Endothelial cell of umbilical vein (primary cell): ENCODE results near the gene MUC13. TPM values are rescaled to one million over a fixed set of nuclear protein-coding genes. Genes with fewer than 3 reads are reported as not detected.

ENCODE experiments used
- BruUV-seq: library from RNA; stranded (reverse); fragments of 400-500 nt; replicated peaks from 2 replicates; lab custom pipeline; 2021; lab: Mats Ljungman, UMichigan
- CTCF ChIA-PET: fragments of 300-600, 350-600 bp; sonication (Branson Sonifier 250); formaldehyde crosslinking; loops from one replicate; lab custom pipeline; 2021; ENCODE audit warnings: antibody characterized with exemption, inconsistent platforms; lab: Charles Lee
- POLR2A ChIA-PET: fragments of 300-600, 350-600 bp; sonication (Branson Sonifier 250); formaldehyde crosslinking; loops from one replicate; lab custom pipeline; 2021; ENCODE audit warnings: antibody characterized with exemption, inconsistent platforms; lab: Charles Lee
- DNase-seq: peaks from one replicate; pipeline ENCODE4 v3.0.0-alpha.2; 2011; ENCODE audit warnings: low read depth, low spot score
- FAIRE-seq: peaks from 2 replicates; lab custom pipeline; 2011; peaks lifted over from hg19 to GRCh38; lab: Jason Lieb, UNC
- H2AFZ ChIP-seq: 2 replicates; pipeline ENCODE4 v1.6.0; 2012; ENCODE audit warnings: low read depth, low read length, control low read depth, inconsistent platforms
- H3K27ac ChIP-seq: 2 replicates; pipeline ENCODE4 v1.5.1; 2011; ENCODE audit warnings: low read depth, mild to moderate bottlenecking, control low read depth, low read length, moderate library complexity; ENCODE audit not compliant: insufficient read depth
- H3K27me3 ChIP-seq, 2 experiments: 2 replicates each; pipeline versions ENCODE4 v1.6.0 to v1.6.1; 2011; ENCODE audit warnings: low read length in 2 of 2, mixed read lengths in 1 of 2; ENCODE audit not compliant: control insufficient read depth in 2 of 2, insufficient read depth in 2 of 2
- H3K36me3 ChIP-seq, 2 experiments: 2 replicates in 1 of 2; 3 replicates in 1 of 2; pipeline ENCODE4 v1.5.1; 2011; ENCODE audit warnings: low read length in 2 of 2, mild to moderate bottlenecking in 1 of 2, moderate library complexity in 1 of 2; ENCODE audit not compliant: control insufficient read depth in 2 of 2, insufficient read depth in 2 of 2; ENCODE audit errors: extremely low read depth in 1 of 2
- H3K4me1 ChIP-seq: 3 replicates; pipeline ENCODE4 v1.5.1; 2011; ENCODE audit warnings: mild to moderate bottlenecking, low read length; ENCODE audit not compliant: control insufficient read depth, insufficient read depth; ENCODE audit errors: extremely low read depth
- H3K4me2 ChIP-seq: 2 replicates; pipeline ENCODE4 v1.6.1; 2011; ENCODE audit warnings: low read length, control low read depth, mixed read lengths; ENCODE audit not compliant: insufficient read depth
- H3K4me3 ChIP-seq, 3 experiments: fragments of 200-600 bp in 1 of 3; sonication (generic), shearing (Covaris generic) in 1 of 3; replicated peaks in 1 of 3; 2 replicates each; pipeline ENCODE4 v1.5.1; 2011 to 2016; ENCODE audit warnings: control low read depth in 3 of 3, low read length in 3 of 3, mild to moderate bottlenecking in 2 of 3, inconsistent platforms in 1 of 3, low read depth in 1 of 3, moderate library complexity in 1 of 3; ENCODE audit not compliant: insufficient read depth in 1 of 3
- H3K79me2 ChIP-seq: 2 replicates; pipeline ENCODE4 v1.6.0; 2012; ENCODE audit warnings: low read length, inconsistent platforms; ENCODE audit not compliant: control insufficient read depth, insufficient read depth
- H3K9ac ChIP-seq: replicated peaks from 2 replicates; pipeline ENCODE3; 2011; ENCODE audit warnings: low read length, control low read depth; ENCODE audit not compliant: insufficient read depth; ENCODE audit errors: extremely low read depth
- H3K9me1 ChIP-seq: replicated peaks from 3 replicates; pipeline ENCODE4 v1.6.0; 2011; ENCODE audit warnings: mild to moderate bottlenecking, low read length; ENCODE audit not compliant: control insufficient read depth, insufficient read depth; ENCODE audit errors: extremely low read depth
- H3K9me3 ChIP-seq: replicated peaks from 2 replicates; pipeline ENCODE4 v1.5.1; 2012; ENCODE audit warnings: low read length, inconsistent platforms; ENCODE audit not compliant: control insufficient read depth, insufficient read depth
- H4K20me1 ChIP-seq: replicated peaks from 2 replicates; pipeline ENCODE3; 2011; ENCODE audit warnings: mild to moderate bottlenecking, low read length; ENCODE audit not compliant: control insufficient read depth, insufficient read depth; ENCODE audit errors: extremely low read depth
- EZH2 ChIP-seq: IDR thresholded peaks from 2 replicates; pipeline ENCODE4 v1.6.1; 2012; ENCODE audit warnings: borderline replicate concordance, low read depth, mild to moderate bottlenecking, moderate library complexity, low read length, inconsistent platforms; ENCODE audit not compliant: severe bottlenecking
- FOS ChIP-seq: IDR thresholded peaks from 2 replicates; pipeline ENCODE4 v1.6.1; 2011; ENCODE audit warnings: mild to moderate bottlenecking, low read length, moderate library complexity, borderline replicate concordance; ENCODE audit not compliant: insufficient read depth
- GATA2 ChIP-seq: IDR thresholded peaks from 2 replicates; pipeline ENCODE4 v1.7.0; 2011; ENCODE audit warnings: low read depth, mild to moderate bottlenecking, moderate library complexity, mixed read lengths, low read length; ENCODE audit not compliant: insufficient read length, insufficient read depth
- JUN ChIP-seq: IDR thresholded peaks from 2 replicates; pipeline ENCODE4 v1.6.1; 2011; ENCODE audit warnings: borderline replicate concordance, low read depth; ENCODE audit not compliant: insufficient read length, insufficient read depth
- MYC ChIP-seq: IDR thresholded peaks from one replicate; pipeline ENCODE4 v1.6.1; 2011; ENCODE audit warnings: mild to moderate bottlenecking, low read depth, low read length
- POLR2A ChIP-seq: IDR thresholded peaks from 2 replicates; pipeline ENCODE4 v1.6.1; 2012; ENCODE audit warnings: low read depth, mild to moderate bottlenecking, control low read depth, low read length
- POLR2AphosphoS5 ChIP-seq: IDR thresholded peaks from 2 replicates; pipeline ENCODE4 v1.6.1; 2012; ENCODE audit warnings: low read depth, mild to moderate bottlenecking, control low read depth, low read length, moderate library complexity; ENCODE audit not compliant: insufficient read depth
- dilution Hi-C: fragments of 300-500 bp; cut with MboI; formaldehyde crosslinking; loops from one replicate; pipeline ENCODE4 v1.15.0; 2019; ENCODE audit warnings: low sequenced_read_pairs; ENCODE audit not compliant: extremely low pct_ligation_motif_present
- intact Hi-C: fragments of 100-400 bp; cut with micrococcal nuclease; formaldehyde crosslinking; loops from one replicate; pipeline ENCODE4 v1.10.0; 2022
- polyA plus RNA-seq, 4 experiments: library from polyadenylated mRNA; depleted of rRNA in 3 of 4; stranded (reverse) in 3 of 4; unstranded in 1 of 4; fragments of >200 nt; gene quantifications; 2 replicates each; pipeline versions ENCODE4 v1.2.1 to v1.2.3, GENCODE V29; 2011 to 2012; ENCODE audit warnings: missing spikeins in 1 of 4
- total RNA-seq: library from RNA; stranded (reverse); gene quantifications from 2 replicates; pipeline ENCODE4 v1.2.3, GENCODE V29; 2021
- TF ChIP-seq, protein P1 (sequence below), 2 donors: IDR thresholded peaks; 1 replicate in 1 of 2; 2 replicates in 1 of 2; pipeline ENCODE4 v1.5.1; 2011; ENCODE audit warnings: low read length in 2 of 2, mild to moderate bottlenecking in 2 of 2, moderate library complexity in 2 of 2, control low read depth in 1 of 2, inconsistent platforms in 1 of 2, low read depth in 1 of 2; ENCODE audit not compliant: insufficient read depth in 1 of 2; ENCODE audit errors: extremely low read depth in 1 of 2
- TF ChIP-seq, protein P2 (sequence below): IDR thresholded peaks from 2 replicates; pipeline ENCODE4 v1.6.1; 2011; ENCODE audit not compliant: insufficient read depth, insufficient read length

The MUC13 gene
- total and polyA plus RNA-seq, 2 donors (not counting 3 experiments of a cell fraction or from before 2014, with no cell fraction given), result not detected

DNA sequence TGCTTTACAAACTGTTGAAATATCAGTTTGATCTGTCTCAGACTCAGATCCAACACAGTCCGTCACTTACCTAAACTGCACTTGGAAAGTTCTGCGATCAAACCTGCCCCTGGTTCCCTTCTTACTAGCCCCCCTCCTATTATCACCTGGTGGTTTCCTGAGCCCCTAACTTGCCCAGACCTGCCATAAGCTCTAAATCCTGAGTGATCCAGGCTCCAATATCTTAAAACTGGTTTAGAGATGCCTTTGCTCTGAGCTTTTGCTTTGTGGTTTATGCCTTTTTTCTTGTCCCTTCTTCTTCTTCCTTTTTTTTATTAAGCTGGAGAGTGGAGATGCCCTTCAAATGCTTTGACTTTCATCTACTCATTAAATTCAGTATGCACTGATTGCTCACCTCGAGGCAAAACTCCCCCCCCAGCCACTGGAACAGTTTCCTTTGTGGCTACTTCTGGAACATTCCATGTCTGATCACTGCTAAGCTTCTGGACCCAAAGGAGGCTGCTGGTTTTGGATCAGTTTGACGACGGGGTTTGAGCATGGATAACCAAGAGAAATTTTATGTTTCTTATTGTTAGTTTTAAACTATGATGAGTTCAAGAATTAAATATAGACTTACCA, 43.9 kb downstream of the MUC13 start:
- BruUV-seq, result no TSS peak
- Histone ChIP-seq H3K4me3 (no peak overlapping the region), H3K4me1 (peaks cover 4% of the 10 kb centered on the region), H3K4me2 (no peak overlapping the region), H3K27ac (no peak overlapping the region), H3K27me3 (no peaks in the 10 kb centered on the region), H3K9me3 (no peaks in the 10 kb centered on the region), H4K20me1 (no peaks in the 10 kb centered on the region), H2AFZ (no peak overlapping the region), H3K9me1 (no peaks in the 10 kb centered on the region), H3K79me2 (peaks cover 4% of the 10 kb centered on the region), H3K9ac (no peak overlapping the region), H3K36me3 (no peaks in the 10 kb centered on the region)
- TF ChIP-seq GATA2 (no peak), FOS (no peak), POLR2AphosphoS5 (no peak), POLR2A (no peak), MYC (no peak), EZH2 (no peak), JUN (no peak)
- TF ChIP-seq, protein P1, sequence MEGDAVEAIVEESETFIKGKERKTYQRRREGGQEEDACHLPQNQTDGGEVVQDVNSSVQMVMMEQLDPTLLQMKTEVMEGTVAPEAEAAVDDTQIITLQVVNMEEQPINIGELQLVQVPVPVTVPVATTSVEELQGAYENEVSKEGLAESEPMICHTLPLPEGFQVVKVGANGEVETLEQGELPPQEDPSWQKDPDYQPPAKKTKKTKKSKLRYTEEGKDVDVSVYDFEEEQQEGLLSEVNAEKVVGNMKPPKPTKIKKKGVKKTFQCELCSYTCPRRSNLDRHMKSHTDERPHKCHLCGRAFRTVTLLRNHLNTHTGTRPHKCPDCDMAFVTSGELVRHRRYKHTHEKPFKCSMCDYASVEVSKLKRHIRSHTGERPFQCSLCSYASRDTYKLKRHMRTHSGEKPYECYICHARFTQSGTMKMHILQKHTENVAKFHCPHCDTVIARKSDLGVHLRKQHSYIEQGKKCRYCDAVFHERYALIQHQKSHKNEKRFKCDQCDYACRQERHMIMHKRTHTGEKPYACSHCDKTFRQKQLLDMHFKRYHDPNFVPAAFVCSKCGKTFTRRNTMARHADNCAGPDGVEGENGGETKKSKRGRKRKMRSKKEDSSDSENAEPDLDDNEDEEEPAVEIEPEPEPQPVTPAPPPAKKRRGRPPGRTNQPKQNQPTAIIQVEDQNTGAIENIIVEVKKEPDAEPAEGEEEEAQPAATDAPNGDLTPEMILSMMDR (IDR thresholded peaks at IDR 0.05; ENCODE audit: extremely low read depth in 1 of 2, insufficient read depth in 1 of 2, low read depth in 1 of 2, low read length in 2 of 2), result no peak
- TF ChIP-seq, protein P2, sequence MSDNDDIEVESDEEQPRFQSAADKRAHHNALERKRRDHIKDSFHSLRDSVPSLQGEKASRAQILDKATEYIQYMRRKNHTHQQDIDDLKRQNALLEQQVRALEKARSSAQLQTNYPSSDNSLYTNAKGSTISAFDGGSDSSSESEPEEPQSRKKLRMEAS, result no peak
- DNase-seq (no peak), FAIRE-seq (no peak)
- ChIA-PET CTCF (interaction anchor here (1.5 to 5.9 kb wide), 4 partner anchors 10 to 129 kb away, joined by 5 to 56 read pairs (median 28); no protein-coding TSS in a partner anchor), POLR2A (no interaction called here)
- intact Hi-C loops (loop anchor here (5.0 kb wide), 1 partner anchor 632 kb away; the partner anchor contains the start of gene SNX4), dilution Hi-C loops (loop anchor here (25.0 kb wide), 1 partner anchor 128 kb away; no protein-coding TSS in a partner anchor)
